HEK293 (cell line): Measurements from ENCODE around the gene TUT1.

Experiments
- CTCF ChIA-PET: fragments of 350-600 bp; formaldehyde crosslinking; extraction: SDS; loops from one replicate; lab custom pipeline; 2021; ENCODE audit warnings: antibody characterized with exemption; lab: Yijun Ruan, JAX
- POLR2A ChIA-PET: fragments of 300-600 bp; formaldehyde crosslinking; extraction: SDS; loops from one replicate; lab custom pipeline; 2020; ENCODE audit warnings: antibody characterized with exemption, inconsistent platforms; lab: Yijun Ruan, JAX
- H3K27ac ChIP-seq: fragments of 200-500 bp; sonication (Bioruptor generic); 2 replicates; pipeline ENCODE4 v1.5.1; 2014; ENCODE audit warnings: low read depth, low read length, control low read depth, inconsistent platforms; ENCODE audit errors: extremely low read depth
- H3K36me3 ChIP-seq, 2 experiments: fragments of 200-500 bp in 1 of 2; sonication (Bioruptor generic) in 1 of 2; 1 replicate in 1 of 2; 2 replicates in 1 of 2; pipeline ENCODE4 v1.5.1; 2014 to 2017; ENCODE audit warnings: inconsistent platforms in 2 of 2, low read length in 2 of 2; ENCODE audit not compliant: control insufficient read depth in 2 of 2, insufficient read depth in 1 of 2
- H3K4me1 ChIP-seq: fragments of 200-500 bp; sonication (Bioruptor generic); 2 replicates; pipeline ENCODE4 v1.5.1; 2014; ENCODE audit warnings: mild to moderate bottlenecking, low read length, inconsistent platforms; ENCODE audit not compliant: control insufficient read depth, insufficient read depth
- H3K4me3 ChIP-seq: 2 replicates; pipeline ENCODE4 v1.5.1; 2011; ENCODE audit warnings: low read depth, mild to moderate bottlenecking, control low read depth, low read length, moderate library complexity
- H3K9me3 ChIP-seq: fragments of 200-500 bp; sonication (Bioruptor generic); 2 replicates; pipeline ENCODE4 v1.5.1; 2014; ENCODE audit warnings: low read depth, low read length, inconsistent platforms; ENCODE audit not compliant: control insufficient read depth, insufficient read depth
- KLF1 ChIP-seq: fragments of 450-650 bp; formaldehyde crosslinking; IDR thresholded peaks from 2 replicates; pipeline ENCODE4 v1.5.1; 2016; ENCODE audit warnings: missing biosample characterization, missing genetic modification characterization
- KLF10 ChIP-seq: fragments of 450-650 bp; IDR thresholded peaks from 2 replicates; pipeline ENCODE4 v1.5.1; 2018; ENCODE audit warnings: missing biosample characterization, mild to moderate bottlenecking, missing genetic modification characterization
- REPIN1 ChIP-seq: fragments of 450-650 bp; formaldehyde crosslinking; IDR thresholded peaks from 2 replicates; pipeline ENCODE4 v1.5.1; 2017; ENCODE audit warnings: missing biosample characterization, missing genetic modification characterization, low read depth
- SETDB1 ChIP-seq: IDR thresholded peaks from one replicate; pipeline ENCODE4 v1.6.1; 2017; ENCODE audit warnings: mild to moderate bottlenecking, low read length, moderate library complexity, mixed read lengths; ENCODE audit not compliant: insufficient read length
- ZBTB1 ChIP-seq: fragments of 450-650 bp; formaldehyde crosslinking; IDR thresholded peaks from 2 replicates; pipeline ENCODE4 v1.5.1; 2016; ENCODE audit warnings: missing biosample characterization, missing genetic modification characterization
- ZNF2 ChIP-seq: fragments of 450-650 bp; formaldehyde crosslinking; IDR thresholded peaks from 2 replicates; pipeline ENCODE4 v1.5.1; 2016; ENCODE audit warnings: missing biosample characterization, missing genetic modification characterization
- ZNF223 ChIP-seq: fragments of 450-650 bp; formaldehyde crosslinking; IDR thresholded peaks from 2 replicates; pipeline ENCODE4 v1.5.1; 2016; ENCODE audit warnings: missing biosample characterization, missing genetic modification characterization
- ZNF266 ChIP-seq: fragments of 450-650 bp; formaldehyde crosslinking; IDR thresholded peaks from 2 replicates; pipeline ENCODE4 v1.5.1; 2016; ENCODE audit warnings: missing biosample characterization, missing genetic modification characterization, low read depth
- ZNF394 ChIP-seq: fragments of 450-650 bp; formaldehyde crosslinking; IDR thresholded peaks from 2 replicates; pipeline ENCODE4 v1.5.1; 2016; ENCODE audit warnings: missing biosample characterization, missing genetic modification characterization, mild to moderate bottlenecking, moderate library complexity, borderline replicate concordance
- ZNF426 ChIP-seq: fragments of 450-650 bp; formaldehyde crosslinking; IDR thresholded peaks from 2 replicates; pipeline ENCODE4 v1.5.1; 2017; ENCODE audit warnings: missing biosample characterization, missing genetic modification characterization, mild to moderate bottlenecking, inconsistent platforms, moderate library complexity
- ZNF433 ChIP-seq: fragments of 450-650 bp; formaldehyde crosslinking; IDR thresholded peaks from 2 replicates; pipeline ENCODE4 v1.5.1; 2016; ENCODE audit warnings: missing biosample characterization, missing genetic modification characterization, low read depth
- ZNF510 ChIP-seq: fragments of 450-650 bp; formaldehyde crosslinking; IDR thresholded peaks from 2 replicates; pipeline ENCODE4 v1.5.1; 2018; ENCODE audit warnings: mild to moderate bottlenecking, missing genetic modification characterization, missing biosample characterization; ENCODE audit not compliant: insufficient replicate concordance
- ZNF549 ChIP-seq: fragments of 450-650 bp; IDR thresholded peaks from 2 replicates; pipeline ENCODE4 v1.5.1; 2018; ENCODE audit warnings: missing biosample characterization, missing genetic modification characterization, mild to moderate bottlenecking, inconsistent platforms, moderate library complexity
- ZNF560 ChIP-seq: fragments of 450-650 bp; formaldehyde crosslinking; IDR thresholded peaks from 2 replicates; pipeline ENCODE4 v1.5.1; 2017; ENCODE audit warnings: missing biosample characterization, missing genetic modification characterization, borderline replicate concordance
- ZNF626 ChIP-seq: fragments of 450-650 bp; sonication (Bioruptor Pico); formaldehyde crosslinking; IDR thresholded peaks from 2 replicates; pipeline ENCODE4 v1.5.1; 2018; ENCODE audit warnings: missing biosample characterization, missing genetic modification characterization, inconsistent platforms
- ZNF654 ChIP-seq: fragments of 450-650 bp; formaldehyde crosslinking; IDR thresholded peaks from 2 replicates; pipeline ENCODE4 v1.5.1; 2016; ENCODE audit warnings: low read depth, missing biosample characterization, missing genetic modification characterization
- ZNF670 ChIP-seq: fragments of 450-650 bp; formaldehyde crosslinking; IDR thresholded peaks from 2 replicates; pipeline ENCODE4 v1.5.1; 2016; ENCODE audit warnings: missing biosample characterization, missing genetic modification characterization, low read depth
- ZNF701 ChIP-seq: fragments of 450-650 bp; formaldehyde crosslinking; IDR thresholded peaks from 2 replicates; pipeline ENCODE4 v1.5.1; 2016; ENCODE audit warnings: missing biosample characterization, missing genetic modification characterization
- ZNF747 ChIP-seq: fragments of 450-650 bp; formaldehyde crosslinking; IDR thresholded peaks from 2 replicates; pipeline ENCODE4 v1.5.1; 2016; ENCODE audit warnings: missing biosample characterization, missing genetic modification characterization
- ZXDB ChIP-seq: fragments of 450-650 bp; formaldehyde crosslinking; IDR thresholded peaks from 2 replicates; pipeline ENCODE4 v1.5.1; 2016; ENCODE audit warnings: missing biosample characterization, missing genetic modification characterization
- TF ChIP-seq, protein P1 (sequence below): fragments of 450-650 bp; formaldehyde crosslinking; IDR thresholded peaks from 2 replicates; pipeline ENCODE4; 2016; ENCODE audit warnings: missing biosample characterization, missing genetic modification characterization
- TF ChIP-seq, protein P2 (sequence below): fragments of 450-650 bp; formaldehyde crosslinking; IDR thresholded peaks from 2 replicates; pipeline ENCODE4 v1.5.1; 2016; ENCODE audit warnings: missing biosample characterization, missing genetic modification characterization
- TF ChIP-seq, protein P3 (sequence below): fragments of 450-650 bp; IDR thresholded peaks from 2 replicates; pipeline ENCODE4 v1.5.1; 2018; ENCODE audit warnings: missing biosample characterization, mild to moderate bottlenecking, missing genetic modification characterization
- TF ChIP-seq, protein P4 (sequence below): fragments of 450-650 bp; IDR thresholded peaks from 2 replicates; pipeline ENCODE4 v1.5.1; 2018; ENCODE audit warnings: missing biosample characterization, missing genetic modification characterization
- TF ChIP-seq, protein P5 (sequence below): fragments of 450-650 bp; formaldehyde crosslinking; IDR thresholded peaks from 2 replicates; pipeline ENCODE4 v1.5.1; 2016; ENCODE audit warnings: missing biosample characterization, missing genetic modification characterization

The TUT1 gene

DNA sequence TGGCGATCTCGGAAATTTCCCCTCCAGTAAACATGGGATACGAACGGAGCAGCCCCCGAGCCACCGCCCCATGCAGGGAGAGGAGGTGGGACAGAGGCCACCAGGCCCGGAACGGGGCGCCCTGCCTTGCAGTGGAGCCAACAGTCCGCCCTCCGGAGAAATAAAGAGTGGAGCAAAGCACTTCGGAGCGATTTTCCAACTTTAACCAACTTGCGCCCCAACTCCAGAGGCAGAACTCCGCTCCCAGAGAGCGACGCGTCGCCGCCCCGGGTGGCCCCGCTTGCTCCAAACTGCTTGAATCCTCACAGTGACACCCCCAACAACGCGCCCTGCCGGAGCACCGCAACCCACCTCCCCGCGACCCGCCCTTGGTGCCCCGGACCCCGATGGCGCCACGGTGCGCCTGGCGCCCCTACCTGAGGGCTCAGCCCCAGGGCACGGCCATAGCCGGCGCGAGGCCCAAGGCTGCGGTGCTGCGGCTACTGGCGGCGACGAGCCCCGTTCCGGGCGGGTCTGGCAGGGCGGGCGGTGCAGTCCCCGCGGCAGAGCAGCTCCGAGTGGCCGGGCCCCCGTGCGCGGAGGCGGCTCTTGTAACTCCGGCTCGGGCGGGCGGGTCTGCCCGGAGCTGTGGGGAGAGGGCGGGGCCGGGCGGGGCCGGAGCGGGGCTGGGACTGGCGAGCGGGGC lies 44.9 kb downstream of the TUT1 start, which contains the start of gene AHNAK (continued):
- TF ChIP-seq KLF1 (no peak), KLF10 (tag by site-specific recombination) (peak; percentile 58)

DNA sequence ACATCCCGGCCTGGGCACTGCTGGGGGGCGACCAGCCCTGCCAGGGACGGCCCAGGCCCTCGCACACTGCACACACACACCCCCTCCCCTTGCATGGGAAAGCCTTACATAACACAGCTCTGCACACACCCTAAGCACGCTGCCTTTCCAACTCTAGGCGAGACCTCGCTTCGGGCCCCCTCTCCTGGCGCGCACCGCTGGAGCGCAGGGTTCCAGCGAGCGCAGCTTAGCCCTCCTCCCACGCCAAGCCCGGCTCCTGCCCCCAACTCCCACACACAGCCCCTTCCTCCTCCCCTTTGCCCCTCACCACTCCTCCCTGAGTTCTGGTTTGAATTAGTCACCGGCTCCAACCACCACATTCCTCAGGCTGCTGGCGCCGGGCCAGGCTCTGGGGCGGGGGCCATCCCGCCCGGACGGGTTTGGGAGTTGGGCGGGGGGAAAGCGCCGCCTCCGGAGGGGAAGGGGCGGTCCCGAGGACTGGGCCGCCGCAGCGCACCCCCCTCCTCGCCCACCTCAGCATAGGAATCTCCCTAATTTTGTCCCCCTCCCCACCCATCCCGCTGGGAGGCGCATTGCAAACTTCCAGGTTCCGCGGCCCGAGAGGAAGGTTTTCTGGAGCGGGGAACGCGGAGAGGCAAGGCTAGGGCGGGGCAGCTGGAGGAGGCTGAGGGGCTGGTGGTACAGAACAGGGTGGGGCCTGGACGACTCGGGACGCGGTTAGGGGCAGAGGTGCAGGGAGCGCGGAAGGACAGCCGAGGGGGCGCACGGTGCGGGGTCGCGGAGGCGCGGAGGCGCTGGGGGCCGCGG lies 45.7 kb downstream of the TUT1 start:
- CTCF ChIA-PET = interaction anchor here (1.0 to 8.8 kb wide), 5 partner anchors 14 to 152 kb away, joined by 3 to 188 read pairs (median 68); no protein-coding TSS in a partner anchor
- H3K4me3 ChIP-seq = peak overlapping the region; percentile 76
- no peaks in the 10 kb centered on the region for H3K36me3 ChIP-seq
- POLR2A ChIA-PET = interaction anchor here (0.9 to 4.8 kb wide), 8 partner anchors 10 to 126 kb away, joined by 3 to 53 read pairs (median 8); partner anchors contain the start of genes C11orf98, CSKMT, EEF1G and LBHD1
- H3K4me1 ChIP-seq = no peaks in the 10 kb centered on the region; the same call in 1 of the 2 replicates
- H3K27ac ChIP-seq = peak overlapping the region; percentile 72
- H3K9me3 ChIP-seq = no peaks in the 10 kb centered on the region
- TF ChIP-seq ZNF549 (tag by site-specific recombination) (no peak), ZNF223 (tag by site-specific recombination) (no peak), ZNF433 (tag by site-specific recombination) (no peak), ZNF701 (tag by site-specific recombination) (no peak), ZNF2 (tag by site-specific recombination) (no peak), ZNF266 (tag by site-specific recombination) (no peak), ZNF747 (tag by site-specific recombination) (no peak), ZBTB1 (tag by site-specific recombination) (no peak), ZNF560 (no peak), ZNF670 (tag by site-specific recombination) (no peak), ZNF394 (no peak), ZNF426 (tag by site-specific recombination) (no peak), REPIN1 (tag by site-specific recombination) (no peak), ZNF654 (tag by site-specific recombination) (no peak), SETDB1 (no peak), ZNF510 (tag by site-specific recombination) (no peak), ZXDB (tag by site-specific recombination) (peak; percentile 64), ZNF626 (tag by site-specific recombination) (no peak)
- TF ChIP-seq, protein P1, sequence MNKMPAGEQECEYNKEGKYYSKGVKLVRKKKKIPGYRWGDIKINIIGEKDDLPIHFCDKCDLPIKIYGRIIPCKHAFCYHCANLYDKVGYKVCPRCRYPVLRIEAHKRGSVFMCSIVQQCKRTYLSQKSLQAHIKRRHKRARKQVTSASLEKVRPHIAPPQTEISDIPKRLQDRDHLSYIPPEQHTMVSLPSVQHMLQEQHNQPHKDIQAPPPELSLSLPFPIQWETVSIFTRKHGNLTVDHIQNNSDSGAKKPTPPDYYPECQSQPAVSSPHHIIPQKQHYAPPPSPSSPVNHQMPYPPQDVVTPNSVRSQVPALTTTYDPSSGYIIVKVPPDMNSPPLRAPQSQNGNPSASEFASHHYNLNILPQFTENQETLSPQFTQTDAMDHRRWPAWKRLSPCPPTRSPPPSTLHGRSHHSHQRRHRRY (tag by site-specific recombination) = no peak
- TF ChIP-seq, protein P2, sequence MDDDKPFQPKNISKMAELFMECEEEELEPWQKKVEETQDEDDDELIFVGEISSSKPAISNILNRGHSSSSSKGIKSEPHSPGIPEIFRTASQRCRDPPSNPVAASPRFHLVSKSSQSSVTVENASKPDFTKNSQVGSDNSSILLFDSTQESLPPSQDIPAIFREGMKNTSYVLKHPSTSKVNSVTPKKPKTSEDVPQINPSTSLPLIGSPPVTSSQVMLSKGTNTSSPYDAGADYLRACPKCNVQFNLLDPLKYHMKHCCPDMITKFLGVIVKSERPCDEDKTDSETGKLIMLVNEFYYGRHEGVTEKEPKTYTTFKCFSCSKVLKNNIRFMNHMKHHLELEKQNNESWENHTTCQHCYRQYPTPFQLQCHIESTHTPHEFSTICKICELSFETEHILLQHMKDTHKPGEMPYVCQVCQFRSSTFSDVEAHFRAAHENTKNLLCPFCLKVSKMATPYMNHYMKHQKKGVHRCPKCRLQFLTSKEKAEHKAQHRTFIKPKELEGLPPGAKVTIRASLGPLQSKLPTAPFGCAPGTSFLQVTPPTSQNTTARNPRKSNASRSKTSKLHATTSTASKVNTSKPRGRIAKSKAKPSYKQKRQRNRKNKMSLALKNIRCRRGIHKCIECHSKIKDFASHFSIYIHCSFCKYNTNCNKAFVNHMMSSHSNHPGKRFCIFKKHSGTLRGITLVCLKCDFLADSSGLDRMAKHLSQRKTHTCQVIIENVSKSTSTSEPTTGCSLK (tag by site-specific recombination) = no peak
- TF ChIP-seq, protein P3, sequence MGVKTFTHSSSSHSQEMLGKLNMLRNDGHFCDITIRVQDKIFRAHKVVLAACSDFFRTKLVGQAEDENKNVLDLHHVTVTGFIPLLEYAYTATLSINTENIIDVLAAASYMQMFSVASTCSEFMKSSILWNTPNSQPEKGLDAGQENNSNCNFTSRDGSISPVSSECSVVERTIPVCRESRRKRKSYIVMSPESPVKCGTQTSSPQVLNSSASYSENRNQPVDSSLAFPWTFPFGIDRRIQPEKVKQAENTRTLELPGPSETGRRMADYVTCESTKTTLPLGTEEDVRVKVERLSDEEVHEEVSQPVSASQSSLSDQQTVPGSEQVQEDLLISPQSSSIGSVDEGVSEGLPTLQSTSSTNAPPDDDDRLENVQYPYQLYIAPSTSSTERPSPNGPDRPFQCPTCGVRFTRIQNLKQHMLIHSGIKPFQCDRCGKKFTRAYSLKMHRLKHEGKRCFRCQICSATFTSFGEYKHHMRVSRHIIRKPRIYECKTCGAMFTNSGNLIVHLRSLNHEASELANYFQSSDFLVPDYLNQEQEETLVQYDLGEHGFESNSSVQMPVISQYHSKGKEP (tag by site-specific recombination) = 0 out of 2 replicates have a peak, but pooled peaks have one; percentile 47
- TF ChIP-seq, protein P4, sequence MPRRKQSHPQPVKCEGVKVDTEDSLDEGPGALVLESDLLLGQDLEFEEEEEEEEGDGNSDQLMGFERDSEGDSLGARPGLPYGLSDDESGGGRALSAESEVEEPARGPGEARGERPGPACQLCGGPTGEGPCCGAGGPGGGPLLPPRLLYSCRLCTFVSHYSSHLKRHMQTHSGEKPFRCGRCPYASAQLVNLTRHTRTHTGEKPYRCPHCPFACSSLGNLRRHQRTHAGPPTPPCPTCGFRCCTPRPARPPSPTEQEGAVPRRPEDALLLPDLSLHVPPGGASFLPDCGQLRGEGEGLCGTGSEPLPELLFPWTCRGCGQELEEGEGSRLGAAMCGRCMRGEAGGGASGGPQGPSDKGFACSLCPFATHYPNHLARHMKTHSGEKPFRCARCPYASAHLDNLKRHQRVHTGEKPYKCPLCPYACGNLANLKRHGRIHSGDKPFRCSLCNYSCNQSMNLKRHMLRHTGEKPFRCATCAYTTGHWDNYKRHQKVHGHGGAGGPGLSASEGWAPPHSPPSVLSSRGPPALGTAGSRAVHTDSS = no peak
- TF ChIP-seq, protein P5, sequence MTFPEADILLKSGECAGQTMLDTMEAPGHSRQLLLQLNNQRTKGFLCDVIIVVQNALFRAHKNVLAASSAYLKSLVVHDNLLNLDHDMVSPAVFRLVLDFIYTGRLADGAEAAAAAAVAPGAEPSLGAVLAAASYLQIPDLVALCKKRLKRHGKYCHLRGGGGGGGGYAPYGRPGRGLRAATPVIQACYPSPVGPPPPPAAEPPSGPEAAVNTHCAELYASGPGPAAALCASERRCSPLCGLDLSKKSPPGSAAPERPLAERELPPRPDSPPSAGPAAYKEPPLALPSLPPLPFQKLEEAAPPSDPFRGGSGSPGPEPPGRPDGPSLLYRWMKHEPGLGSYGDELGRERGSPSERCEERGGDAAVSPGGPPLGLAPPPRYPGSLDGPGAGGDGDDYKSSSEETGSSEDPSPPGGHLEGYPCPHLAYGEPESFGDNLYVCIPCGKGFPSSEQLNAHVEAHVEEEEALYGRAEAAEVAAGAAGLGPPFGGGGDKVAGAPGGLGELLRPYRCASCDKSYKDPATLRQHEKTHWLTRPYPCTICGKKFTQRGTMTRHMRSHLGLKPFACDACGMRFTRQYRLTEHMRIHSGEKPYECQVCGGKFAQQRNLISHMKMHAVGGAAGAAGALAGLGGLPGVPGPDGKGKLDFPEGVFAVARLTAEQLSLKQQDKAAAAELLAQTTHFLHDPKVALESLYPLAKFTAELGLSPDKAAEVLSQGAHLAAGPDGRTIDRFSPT (tag by site-specific recombination) = peak; percentile 80
